RPMI7951 (cell line): Measurements from ENCODE around the gene TSPOAP1. TPM values are rescaled to one million over a fixed set of nuclear protein-coding genes. Genes with fewer than 3 reads are reported as not detected.
"Not testable (repeated sequence)": the region's sequence is repeated elsewhere in the genome, so short reads cannot be mapped to it uniquely, and the experiment has no call there.

Source experiments
- DNase-seq: peaks from one replicate; pipeline ENCODE4 v3.0.0-alpha.2; 2012; ENCODE audit warnings: low read depth
- total RNA-seq: library from RNA; depleted of rRNA; stranded (reverse); fragments of >200 nt; shearing (Covaris generic); gene quantifications from 2 replicates; pipeline ENCODE4 v1.2.3, GENCODE V29; 2014

The TSPOAP1 gene
- total RNA-seq, 1 experiment from 2014 or later: 0.84 TPM

- DNase-seq: no peak
Measured at GRCh38 chr17:58360296-58361063, 31.9 kb upstream of the TSPOAP1 start.

GRCh38 chr17:58358408-58359172 is 30.0 kb upstream of the TSPOAP1 start:
- no peak for DNase-seq

- DNase-seq: no peak
Measured at GRCh38 chr17:58357312-58358297, 29.0 kb upstream of the TSPOAP1 start.

- DNase-seq: no peak
Measured at GRCh38 chr17:58356231-58356630, 27.6 kb upstream of the TSPOAP1 start.

GRCh38 chr17:58354541-58355216 is 26.1 kb upstream of the TSPOAP1 start:
- DNase-seq: no peak

GRCh38 chr17:58353389-58353825 is 24.8 kb upstream of the TSPOAP1 start:
- no peak for DNase-seq

- peak; percentile 61 for DNase-seq
Measured at GRCh38 chr17:58352596-58353388, 24.2 kb upstream of the TSPOAP1 start.

- peak; percentile 91 for DNase-seq
Measured at GRCh38 chr17:58351831-58352595, 23.4 kb upstream of the TSPOAP1 start, which contains the start of gene SUPT4H1. Gene SUPT4H1 (minus strand): TSS chr17:58352201. CDS start chr17:58352135, 66 bp downstream.

- DNase-seq: no peak
Measured at GRCh38 chr17:58351182-58351581, 22.6 kb upstream of the TSPOAP1 start.

- DNase-seq: no peak
Measured at GRCh38 chr17:58348038-58348437, 19.4 kb upstream of the TSPOAP1 start.

GRCh38 chr17:58345500-58345899 is 16.9 kb upstream of the TSPOAP1 start:
- DNase-seq: no peak

GRCh38 chr17:58344791-58345157 is 16.2 kb upstream of the TSPOAP1 start:
- no peak for DNase-seq

GRCh38 chr17:58344047-58344790 is 15.6 kb upstream of the TSPOAP1 start:
- peak; percentile 18 for DNase-seq

GRCh38 chr17:58343131-58343530 is 14.5 kb upstream of the TSPOAP1 start:
- DNase-seq: no peak

- no peak for DNase-seq
Measured at GRCh38 chr17:58341861-58342475, 13.4 kb upstream of the TSPOAP1 start.

- not testable (repeated sequence) for DNase-seq
Measured at GRCh38 chr17:58341136-58341860, 12.7 kb upstream of the TSPOAP1 start.

GRCh38 chr17:58340405-58340876 is 11.8 kb upstream of the TSPOAP1 start:
- DNase-seq: no peak
